Ectodermal cell (in vitro differentiated cells): ENCODE results near the gene STARD8.

Source experiments
- H3K27ac ChIP-seq: 2 replicates; pipeline ENCODE4 v1.7.0; 2013; ENCODE audit warnings: mild to moderate bottlenecking, low read depth, low read length; ENCODE audit not compliant: insufficient read depth, poor library complexity, severe bottlenecking
- H3K27me3 ChIP-seq: 2 replicates; pipeline ENCODE4 v1.7.0; 2013; ENCODE audit warnings: mild to moderate bottlenecking, low read length; ENCODE audit not compliant: insufficient read depth, control insufficient read depth, poor library complexity, severe bottlenecking
- H3K36me3 ChIP-seq: one replicate; pipeline ENCODE4 v1.7.0; 2013; ENCODE audit warnings: low read length; ENCODE audit not compliant: control insufficient read depth, insufficient read depth
- H3K4me1 ChIP-seq: one replicate; pipeline ENCODE4 v1.7.0; 2013; ENCODE audit warnings: low read length; ENCODE audit not compliant: control insufficient read depth, insufficient read depth
- H3K4me3 ChIP-seq: 2 replicates; pipeline ENCODE4 v1.7.0; 2013; ENCODE audit warnings: low read depth, low read length, control low read depth; ENCODE audit not compliant: insufficient read depth
- H3K9me3 ChIP-seq: 2 replicates; pipeline ENCODE4 v1.7.0; 2013; ENCODE audit warnings: mild to moderate bottlenecking, low read length, moderate library complexity; ENCODE audit not compliant: control insufficient read depth
- WGBS, 2 experiments: methylation state at CpG; one replicate each; pipeline ENCODE4 v1.1.7; 2013; ENCODE audit warnings: missing lambda C conversion rate in 2 of 2; 5-methylcytosine and 5-hydroxymethylcytosine counted together

STARD8 gene

DNA sequence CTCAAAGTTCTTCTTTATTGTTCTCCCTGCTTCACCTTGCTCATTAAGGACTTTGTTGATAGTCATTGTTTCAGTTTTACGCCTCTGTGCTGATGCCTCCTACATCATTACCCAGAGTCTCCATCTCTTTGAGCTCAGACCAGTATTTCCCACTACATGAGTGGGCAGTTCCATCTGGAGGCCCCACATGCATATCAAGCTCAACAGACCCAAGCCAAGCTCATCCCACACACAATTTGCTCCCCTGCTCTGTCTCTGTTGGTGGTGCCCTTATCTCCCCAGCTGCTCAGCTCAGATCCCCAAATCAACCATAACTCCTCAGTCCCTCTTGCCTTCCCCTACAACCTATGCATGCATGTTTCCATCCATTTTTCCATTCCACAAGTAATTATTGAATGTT lies 96.3 kb downstream of the STARD8 start:
- H3K4me1 ChIP-seq = no peaks in the 10 kb centered on the region
- no peak overlapping the region for H3K27ac ChIP-seq
- H3K9me3 ChIP-seq = no peaks in the 10 kb centered on the region
- no peaks in the 10 kb centered on the region for H3K36me3 ChIP-seq
- WGBS, 2 experiments = 92 to 100% methylated on average over 1 of the region's 1 CpG
- H3K4me3 ChIP-seq = no peak overlapping the region
- no peaks in the 10 kb centered on the region for H3K27me3 ChIP-seq

- WGBS, 2 experiments = 46 to 61% methylated on average over 5 of the region's 5 CpGs
- Histone ChIP-seq H3K27ac (no peak overlapping the region), H3K27me3 (no peaks in the 10 kb centered on the region), H3K36me3 (no peaks in the 10 kb centered on the region), H3K4me1 (no peaks in the 10 kb centered on the region), H3K9me3 (no peaks in the 10 kb centered on the region), H3K4me3 (no peak overlapping the region)
Observed at GRCh38 chrX:68746988-68747387, 99.5 kb downstream of the STARD8 start.

DNA sequence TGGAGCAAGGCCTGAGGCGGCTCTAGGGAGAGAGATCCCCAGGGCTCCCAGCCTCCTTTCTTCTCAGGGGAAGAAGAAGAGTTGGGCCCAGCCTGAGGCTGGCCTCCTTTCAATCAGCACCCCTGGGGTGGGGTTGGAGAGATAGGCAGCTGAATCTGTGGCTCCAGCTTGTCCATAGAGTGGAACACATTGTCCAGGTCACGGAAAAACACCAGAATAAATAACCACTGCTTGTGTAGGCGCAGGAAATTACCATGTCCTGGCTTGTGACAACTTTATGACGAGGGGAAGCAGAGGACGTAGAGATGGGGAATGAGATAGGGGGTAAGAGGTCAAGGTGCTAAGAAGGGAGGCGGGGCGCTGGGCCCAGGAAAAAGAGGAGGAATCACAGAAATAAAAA lies 100.6 kb downstream of the STARD8 start:
- 93 to 97% methylated on average over 7 of the region's 7 CpGs for WGBS, 2 experiments
- H3K4me1 ChIP-seq = no peaks in the 10 kb centered on the region
- H3K27ac ChIP-seq = no peak overlapping the region
- no peak overlapping the region for H3K4me3 ChIP-seq
- H3K27me3 ChIP-seq = no peaks in the 10 kb centered on the region
- H3K36me3 ChIP-seq = no peaks in the 10 kb centered on the region
- H3K9me3 ChIP-seq = no peaks in the 10 kb centered on the region

- H3K4me1 ChIP-seq = no peaks in the 10 kb centered on the region
- 94 to 98% methylated on average over 3 of the region's 3 CpGs for WGBS, 2 experiments
- no peak overlapping the region for H3K4me3 ChIP-seq
- H3K27ac ChIP-seq = no peak overlapping the region
- H3K36me3 ChIP-seq = no peaks in the 10 kb centered on the region
- no peaks in the 10 kb centered on the region for H3K27me3 ChIP-seq
- no peaks in the 10 kb centered on the region for H3K9me3 ChIP-seq
Observed at GRCh38 chrX:68749426-68749825, 102.0 kb downstream of the STARD8 start.

GRCh38 chrX:68750316-68750715 lies 102.8 kb downstream of the STARD8 start:
- Histone ChIP-seq H3K4me1 (no peaks in the 10 kb centered on the region), H3K9me3 (no peaks in the 10 kb centered on the region), H3K27me3 (no peaks in the 10 kb centered on the region), H3K36me3 (no peaks in the 10 kb centered on the region), H3K4me3 (no peak overlapping the region), H3K27ac (no peak overlapping the region)
- 94 to 99% methylated on average over 2 to 3 of the region's 3 CpGs for WGBS, 2 experiments

DNA sequence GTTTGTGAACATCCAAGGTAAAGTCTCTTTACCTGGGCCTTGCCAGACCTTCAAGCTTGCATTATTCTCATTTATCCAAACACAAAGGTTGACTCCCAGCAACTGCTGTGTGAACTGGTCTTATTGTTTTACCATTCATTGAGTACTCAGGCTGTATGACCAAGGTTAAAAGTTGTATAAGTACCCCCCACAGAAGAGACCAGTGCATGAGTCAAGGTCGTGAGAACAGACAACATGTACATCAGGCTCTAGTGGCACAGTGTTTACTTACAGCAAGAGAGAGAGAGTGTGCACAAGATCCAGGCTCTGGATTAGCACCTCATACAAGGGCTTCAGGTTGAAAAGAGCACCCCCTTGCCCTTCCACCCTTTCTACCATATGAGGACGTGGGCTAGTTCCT lies 103.9 kb downstream of the STARD8 start:
- Histone ChIP-seq H3K27ac (no peak overlapping the region), H3K27me3 (no peaks in the 10 kb centered on the region), H3K36me3 (no peaks in the 10 kb centered on the region), H3K4me3 (no peak overlapping the region), H3K4me1 (no peaks in the 10 kb centered on the region), H3K9me3 (no peaks in the 10 kb centered on the region)
- 87 to 90% methylated on average over 2 of the region's 2 CpGs for WGBS, 2 experiments

DNA sequence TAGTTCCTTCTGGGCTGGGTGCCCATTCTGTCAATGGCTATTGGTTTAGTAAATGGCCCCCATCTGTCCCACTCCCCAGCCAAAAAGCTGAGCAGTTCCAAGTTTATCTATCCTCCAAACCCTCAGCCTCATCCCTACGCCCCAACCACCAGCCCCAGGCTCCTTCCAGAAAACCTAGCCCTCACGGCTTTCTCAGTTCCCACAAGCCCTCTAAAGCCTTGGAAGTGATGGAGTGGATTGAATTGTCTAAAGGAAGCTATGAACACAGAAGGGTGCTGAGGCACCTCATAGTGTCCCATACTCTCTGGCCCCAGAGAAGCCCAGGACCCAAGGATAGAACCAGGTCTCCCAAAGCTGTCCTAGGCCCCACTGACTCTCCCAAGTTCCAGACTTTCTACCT lies 105.8 kb downstream of the STARD8 start:
- no peak overlapping the region for H3K27ac ChIP-seq
- H3K9me3 ChIP-seq = no peaks in the 10 kb centered on the region
- no peaks in the 10 kb centered on the region for H3K4me1 ChIP-seq
- H3K4me3 ChIP-seq = no peak overlapping the region
- no peaks in the 10 kb centered on the region for H3K27me3 ChIP-seq
- WGBS, 2 experiments = 80 to 100% methylated on average over 1 of the region's 2 CpGs
- no peaks in the 10 kb centered on the region for H3K36me3 ChIP-seq

DNA sequence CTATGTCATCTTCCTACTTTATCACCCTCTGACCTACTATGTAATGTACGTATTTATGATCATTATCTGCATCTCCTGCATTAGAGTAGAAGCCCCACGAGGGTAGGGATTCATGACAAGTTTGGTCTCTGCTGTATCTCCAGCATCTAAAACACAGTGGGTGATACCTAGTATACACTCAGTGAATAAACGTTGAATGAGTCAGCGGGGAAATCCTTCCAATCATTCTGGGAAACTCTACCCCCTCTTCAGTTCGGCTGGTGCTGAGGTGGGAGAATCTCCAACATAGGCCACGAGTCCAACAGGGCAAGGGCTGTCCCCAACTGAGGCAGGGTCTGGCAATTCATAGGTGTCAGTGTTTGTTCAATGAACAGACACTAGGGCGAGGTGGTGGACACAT lies 106.9 kb downstream of the STARD8 start:
- Histone ChIP-seq H3K27ac (no peak overlapping the region), H3K27me3 (no peaks in the 10 kb centered on the region), H3K4me3 (no peak overlapping the region), H3K4me1 (no peaks in the 10 kb centered on the region), H3K9me3 (no peaks in the 10 kb centered on the region), H3K36me3 (no peaks in the 10 kb centered on the region)
- 84 to 85% methylated on average over 5 to 7 of the region's 7 CpGs for WGBS, 2 experiments

- Histone ChIP-seq H3K27ac (no peak overlapping the region), H3K27me3 (no peaks in the 10 kb centered on the region), H3K9me3 (no peaks in the 10 kb centered on the region), H3K4me3 (no peak overlapping the region), H3K4me1 (no peaks in the 10 kb centered on the region), H3K36me3 (no peaks in the 10 kb centered on the region)
- WGBS, 2 experiments = 96 to 99% methylated on average over 3 of the region's 3 CpGs
Observed at GRCh38 chrX:68755616-68756125, 108.2 kb downstream of the STARD8 start.

DNA sequence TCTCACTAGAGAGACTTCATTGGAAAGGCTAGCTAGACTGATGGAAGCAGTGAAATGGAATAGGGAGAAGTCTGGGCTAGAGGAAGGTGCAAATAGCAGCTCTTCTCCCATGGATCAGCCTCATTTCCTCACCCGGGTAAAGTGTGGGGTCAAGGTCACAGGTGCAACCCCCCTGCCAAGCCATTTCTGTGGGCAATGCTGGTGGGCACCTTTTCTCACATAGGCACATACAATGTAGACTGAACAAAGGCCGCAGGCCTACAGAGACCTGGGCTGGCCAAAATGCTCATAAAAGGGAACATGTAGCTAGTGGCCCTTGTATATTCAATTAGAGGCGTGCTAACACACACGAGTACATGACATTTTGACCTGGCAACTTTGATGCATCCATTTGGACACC lies 109.9 kb downstream of the STARD8 start:
- no peak overlapping the region for H3K27ac ChIP-seq
- no peaks in the 10 kb centered on the region for H3K27me3 ChIP-seq
- no peaks in the 10 kb centered on the region for H3K9me3 ChIP-seq
- H3K4me1 ChIP-seq = no peaks in the 10 kb centered on the region
- 95 to 96% methylated on average over 4 of the region's 4 CpGs for WGBS, 2 experiments
- no peak overlapping the region for H3K4me3 ChIP-seq
- no peaks in the 10 kb centered on the region for H3K36me3 ChIP-seq

DNA sequence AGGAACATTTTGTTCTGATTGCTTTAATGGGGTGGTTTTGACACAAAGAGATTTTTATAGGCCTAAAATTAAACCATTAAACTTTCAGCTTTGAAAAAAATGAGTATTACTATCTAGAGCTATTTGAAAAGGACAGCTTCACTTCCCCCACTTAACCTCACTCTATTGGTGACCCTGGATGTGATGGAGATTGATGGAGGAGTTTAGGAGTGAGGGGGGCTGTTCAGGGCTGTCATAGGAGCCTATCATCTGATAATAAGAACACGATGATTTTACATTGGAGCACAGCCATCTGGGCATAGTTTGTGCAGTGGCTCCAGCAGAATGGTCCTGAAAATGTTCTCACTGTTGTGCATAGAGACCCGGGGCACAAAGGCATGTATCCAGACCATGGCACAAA lies 110.3 kb downstream of the STARD8 start:
- H3K4me1 ChIP-seq = no peaks in the 10 kb centered on the region
- no peak overlapping the region for H3K27ac ChIP-seq
- H3K27me3 ChIP-seq = no peaks in the 10 kb centered on the region
- H3K9me3 ChIP-seq = no peaks in the 10 kb centered on the region
- no peaks in the 10 kb centered on the region for H3K36me3 ChIP-seq
- 90 to 91% methylated on average over 2 of the region's 2 CpGs for WGBS, 2 experiments
- H3K4me3 ChIP-seq = no peak overlapping the region
